ENCODE data around the gene ENPP3.
"Not testable (repeated sequence)": the region's sequence is repeated elsewhere in the genome, so short reads cannot be mapped to it uniquely, and the experiment has no call there.

The ENPP3 gene

DNA sequence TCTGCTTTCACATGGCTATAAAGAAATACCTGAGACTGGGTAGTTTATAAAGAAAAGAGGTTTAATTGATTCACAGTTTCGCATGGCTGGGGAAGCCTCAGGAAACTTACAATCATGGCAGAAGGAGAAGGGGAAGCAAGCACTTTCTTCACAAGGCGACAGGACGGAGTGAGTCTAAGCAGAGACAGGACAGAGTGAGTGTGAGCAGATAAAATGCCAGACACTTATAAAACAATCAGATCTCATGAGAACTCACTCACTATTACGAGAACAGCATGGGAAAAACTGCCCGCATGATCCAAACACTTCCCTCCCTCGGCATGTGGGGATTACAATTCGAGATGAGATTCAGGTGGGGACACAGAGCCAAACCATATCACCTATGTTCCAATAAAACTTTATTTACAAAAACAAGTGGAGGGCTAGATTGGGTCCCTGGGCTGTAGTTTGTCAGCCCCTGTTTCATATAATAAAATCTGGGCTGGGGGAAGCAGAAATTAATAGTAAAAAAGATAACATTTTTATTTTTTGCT, 110.8 kb downstream of the ENPP3 start:
- TF ChIP-seq, protein P1, sequence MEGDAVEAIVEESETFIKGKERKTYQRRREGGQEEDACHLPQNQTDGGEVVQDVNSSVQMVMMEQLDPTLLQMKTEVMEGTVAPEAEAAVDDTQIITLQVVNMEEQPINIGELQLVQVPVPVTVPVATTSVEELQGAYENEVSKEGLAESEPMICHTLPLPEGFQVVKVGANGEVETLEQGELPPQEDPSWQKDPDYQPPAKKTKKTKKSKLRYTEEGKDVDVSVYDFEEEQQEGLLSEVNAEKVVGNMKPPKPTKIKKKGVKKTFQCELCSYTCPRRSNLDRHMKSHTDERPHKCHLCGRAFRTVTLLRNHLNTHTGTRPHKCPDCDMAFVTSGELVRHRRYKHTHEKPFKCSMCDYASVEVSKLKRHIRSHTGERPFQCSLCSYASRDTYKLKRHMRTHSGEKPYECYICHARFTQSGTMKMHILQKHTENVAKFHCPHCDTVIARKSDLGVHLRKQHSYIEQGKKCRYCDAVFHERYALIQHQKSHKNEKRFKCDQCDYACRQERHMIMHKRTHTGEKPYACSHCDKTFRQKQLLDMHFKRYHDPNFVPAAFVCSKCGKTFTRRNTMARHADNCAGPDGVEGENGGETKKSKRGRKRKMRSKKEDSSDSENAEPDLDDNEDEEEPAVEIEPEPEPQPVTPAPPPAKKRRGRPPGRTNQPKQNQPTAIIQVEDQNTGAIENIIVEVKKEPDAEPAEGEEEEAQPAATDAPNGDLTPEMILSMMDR (IDR thresholded peaks at IDR 0.05; ENCODE audit: low read depth, low read length): no peak
- Histone ChIP-seq H3K4me1 (no peaks in the 10 kb centered on the region), H3K27me3 (no peaks in the 10 kb centered on the region), H3K36me3 (no peaks in the 10 kb centered on the region), H3K9me3 (no peaks in the 10 kb centered on the region), H3K4me3 (ENCODE audit: low read depth, low read length) (no peak overlapping the region)
- no peak for DNase-seq

DNA sequence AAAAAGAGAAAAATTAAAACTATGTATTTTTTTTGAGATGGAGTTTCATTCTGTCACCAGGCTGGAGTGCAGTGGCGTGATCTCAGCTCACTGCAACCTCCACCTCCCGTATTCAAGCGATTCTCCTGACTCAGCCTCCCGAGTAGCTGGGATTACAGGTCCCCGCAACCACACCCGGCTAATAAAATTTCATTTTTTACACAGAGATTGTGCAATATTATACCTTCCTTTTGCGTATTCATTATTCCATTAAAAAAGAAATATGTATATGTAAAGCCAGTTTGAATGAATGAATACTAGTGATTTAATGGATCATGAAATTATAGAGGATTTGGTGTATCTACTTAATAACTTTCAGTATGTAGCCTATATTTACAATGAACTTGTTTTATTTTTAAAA, 111.9 kb downstream of the ENPP3 start:
- DNase-seq: no peak
- Histone ChIP-seq H3K36me3 (no peaks in the 10 kb centered on the region), H3K9me3 (no peaks in the 10 kb centered on the region), H3K27me3 (no peaks in the 10 kb centered on the region), H3K4me1 (no peaks in the 10 kb centered on the region), H3K4me3 (ENCODE audit: low read depth, low read length) (no peak overlapping the region)
- TF ChIP-seq, protein P1 (IDR thresholded peaks at IDR 0.05; ENCODE audit: low read depth, low read length): no peak

DNA sequence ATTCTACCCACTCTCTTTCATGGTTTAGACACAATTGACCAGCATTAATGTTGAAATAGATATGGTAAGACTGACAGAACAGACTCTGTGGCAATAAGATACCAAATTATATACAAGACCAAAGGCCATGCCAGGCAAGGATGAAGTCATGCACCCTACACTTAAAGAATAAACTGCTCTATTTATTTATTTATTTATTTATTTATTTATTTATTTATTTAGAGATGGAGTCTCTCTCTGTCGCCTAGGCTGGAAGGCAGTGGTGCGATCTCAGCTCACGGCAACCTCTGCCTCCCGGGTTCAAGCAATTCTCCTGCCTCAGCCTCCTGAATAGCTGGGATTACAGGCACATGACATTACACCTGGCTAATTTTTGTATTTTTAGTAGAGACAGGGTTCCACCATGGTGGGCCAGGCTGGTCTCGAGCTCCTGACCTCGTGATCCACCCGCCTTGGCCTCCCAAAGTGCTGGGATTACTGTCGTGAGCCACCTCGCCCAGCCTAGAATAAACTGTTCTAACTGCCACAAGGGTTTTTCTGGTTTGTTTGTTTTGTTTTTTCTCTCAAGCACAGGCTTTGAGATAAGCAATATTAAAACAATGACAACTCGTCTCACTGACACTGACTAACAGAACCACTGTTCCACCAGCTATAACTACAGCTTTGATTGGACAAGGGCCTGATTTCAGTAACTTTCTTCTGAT, 114.1 kb downstream of the ENPP3 start:
- not testable (repeated sequence) for H3K4me1 ChIP-seq; H3K27me3 ChIP-seq; H3K36me3 ChIP-seq; H3K9me3 ChIP-seq; H3K4me3 ChIP-seq (ENCODE audit: low read depth, low read length); DNase-seq

DNA sequence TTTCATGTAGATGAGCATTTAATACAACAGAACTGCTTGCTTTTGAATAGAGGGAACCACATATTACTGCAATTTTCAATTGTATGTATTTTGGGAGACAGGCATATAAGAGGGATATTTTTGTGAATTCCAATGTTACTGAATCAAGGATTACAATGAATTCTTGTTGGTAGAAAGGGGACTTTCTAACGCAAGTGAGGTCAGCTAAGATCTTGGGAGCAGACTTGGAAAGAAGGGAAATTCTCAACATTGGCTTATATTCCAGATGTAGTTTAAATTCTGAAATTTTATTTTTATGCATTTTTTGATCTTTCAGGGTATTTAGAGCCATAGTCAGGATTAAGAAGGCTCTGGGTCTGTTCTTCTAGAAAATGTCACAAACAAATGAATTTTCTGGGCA, 117.0 kb downstream of the ENPP3 start:
- Histone ChIP-seq H3K9me3 (no peaks in the 10 kb centered on the region), H3K4me1 (no peaks in the 10 kb centered on the region)

DNA sequence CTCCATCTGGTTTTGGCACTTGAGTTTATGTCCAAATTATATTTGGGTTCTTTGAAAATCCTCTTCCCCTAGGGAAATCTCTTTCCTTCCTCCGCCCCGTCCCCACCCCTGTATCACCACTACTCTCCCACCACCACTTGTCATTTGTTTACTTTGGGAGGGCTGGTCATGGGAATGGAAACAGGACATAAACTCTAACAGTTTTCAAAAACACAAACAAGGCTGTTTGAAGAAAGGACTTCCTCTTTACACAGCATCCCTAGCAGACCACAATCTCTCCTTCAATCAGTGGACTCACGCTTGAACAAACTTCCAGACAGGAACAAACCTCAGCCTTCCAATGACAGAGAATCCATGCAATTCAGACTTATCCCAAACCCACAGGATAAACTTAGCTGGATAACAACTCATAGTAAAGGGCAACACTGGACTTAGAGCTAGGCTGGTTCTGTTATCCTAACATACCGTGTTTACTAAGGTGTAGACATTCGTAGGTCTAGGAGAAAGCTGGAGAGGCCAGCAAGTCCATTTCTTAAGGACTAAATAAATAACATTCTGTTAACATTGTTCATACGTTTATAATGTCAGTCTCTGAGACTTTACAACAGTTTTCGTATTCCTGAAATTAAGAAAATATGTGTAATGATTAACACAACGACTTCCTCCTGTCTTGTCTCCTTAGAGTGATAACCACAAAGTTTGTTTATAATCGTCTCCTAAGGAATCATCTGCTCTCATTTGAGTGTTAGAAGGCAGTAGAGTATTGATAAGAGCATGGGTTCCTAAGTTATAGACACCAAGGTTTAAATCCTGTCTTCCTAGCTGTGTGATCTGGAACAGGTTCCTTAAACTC, 117.8 kb downstream of the ENPP3 start:
- H3K4me1 ChIP-seq: no peaks in the 10 kb centered on the region

More for the DNA sequence above, 117.0 kb downstream of the ENPP3 start:
- Histone ChIP-seq H3K27me3 (no peaks in the 10 kb centered on the region), H3K4me3 (ENCODE audit: low read depth, low read length) (no peak overlapping the region), H3K36me3 (no peaks in the 10 kb centered on the region)
- DNase-seq: no peak
- TF ChIP-seq, protein P1 (IDR thresholded peaks at IDR 0.05; ENCODE audit: low read depth, low read length): no peak

DNA sequence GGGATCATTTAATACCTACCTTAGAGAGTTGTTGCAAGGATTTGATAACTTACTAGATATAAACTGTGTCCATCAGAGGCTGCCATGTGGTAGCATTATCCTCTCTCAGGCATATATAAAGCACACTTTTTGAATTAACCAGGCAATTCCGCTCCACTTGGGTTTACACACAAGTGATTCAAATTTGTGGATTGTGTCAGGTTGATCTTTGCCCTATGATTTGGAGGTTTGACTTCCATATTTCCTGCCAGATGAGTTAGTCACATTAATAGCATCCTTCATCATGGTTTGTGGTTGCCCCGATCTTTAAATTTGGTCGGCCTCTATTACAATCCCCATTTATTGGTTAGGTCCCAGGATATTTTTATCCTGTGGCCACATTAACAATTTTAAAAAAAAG, 118.5 kb downstream of the ENPP3 start:
- Histone ChIP-seq H3K4me1 (no peaks in the 10 kb centered on the region), H3K9me3 (no peaks in the 10 kb centered on the region), H3K36me3 (no peaks in the 10 kb centered on the region), H3K27me3 (no peaks in the 10 kb centered on the region), H3K4me3 (ENCODE audit: low read depth, low read length) (no peak overlapping the region)
- TF ChIP-seq, protein P1 (IDR thresholded peaks at IDR 0.05; ENCODE audit: low read depth, low read length): no peak
- no peak for DNase-seq

More for the DNA sequence above, 117.8 kb downstream of the ENPP3 start:
- TF ChIP-seq, protein P1 (IDR thresholded peaks at IDR 0.05; ENCODE audit: low read depth, low read length): no peak
- no peak for DNase-seq
- Histone ChIP-seq H3K9me3 (no peaks in the 10 kb centered on the region), H3K4me3 (ENCODE audit: low read depth, low read length) (no peak overlapping the region), H3K36me3 (no peaks in the 10 kb centered on the region), H3K27me3 (no peaks in the 10 kb centered on the region)
